ENCODE results near the gene CPNE1.

CPNE1 gene

DNA sequence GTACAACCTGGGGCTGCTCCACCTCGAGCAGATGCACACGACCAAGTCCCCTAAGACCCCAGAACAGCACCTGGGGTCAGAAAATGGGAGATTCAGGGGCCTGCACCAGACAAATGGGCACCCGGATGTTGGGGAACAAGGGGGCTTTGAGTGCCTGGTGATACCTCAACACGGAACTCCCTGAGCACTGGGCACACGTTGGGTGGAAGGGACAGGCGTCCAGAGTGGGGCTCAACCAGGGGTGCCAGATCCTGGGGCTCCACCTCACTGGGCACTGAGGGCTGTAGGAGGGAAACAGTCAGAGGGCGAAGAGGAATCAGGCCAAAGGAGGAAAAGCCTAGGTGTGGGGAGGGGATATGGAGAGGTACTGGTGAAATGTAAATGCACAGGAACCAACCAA lies 82.6 kb downstream of the CPNE1 start:
- Histone ChIP-seq H3K4me1 (ENCODE audit: control insufficient read depth, insufficient read depth, low read length, poor library complexity, severe bottlenecking) (peaks cover 2% of the 10 kb centered on the region), H3K4me3 (ENCODE audit: extremely low read depth, insufficient read depth, low read length, poor library complexity, severe bottlenecking) (no peak overlapping the region), H3K36me3 (ENCODE audit: control insufficient read depth, insufficient read depth, low read length) (no peaks in the 10 kb centered on the region), H3K27ac (ENCODE audit: low read depth, low read length, severe bottlenecking) (no peak overlapping the region), H3K9me3 (ENCODE audit: control insufficient read depth, low read length) (no peaks in the 10 kb centered on the region)
- WGBS, 2 experiments (ENCODE audit: insufficient coverage in 2 of 2), result 79 to 94% methylated on average over 7 of the region's 7 CpGs

GRCh38 chr20:35579196-35579595 lies 85.5 kb downstream of the CPNE1 start:
- Histone ChIP-seq H3K9me3 (ENCODE audit: control insufficient read depth, low read length) (no peaks in the 10 kb centered on the region), H3K36me3 (ENCODE audit: control insufficient read depth, insufficient read depth, low read length) (no peaks in the 10 kb centered on the region), H3K4me3 (ENCODE audit: extremely low read depth, insufficient read depth, low read length, poor library complexity, severe bottlenecking) (no peak overlapping the region), H3K27ac (ENCODE audit: low read depth, low read length, severe bottlenecking) (no peak overlapping the region), H3K4me1 (ENCODE audit: control insufficient read depth, insufficient read depth, low read length, poor library complexity, severe bottlenecking) (no peaks in the 10 kb centered on the region)
- WGBS, 2 experiments (ENCODE audit: insufficient coverage in 2 of 2), result 94% methylated on average over 3 to 5 of the region's 6 CpGs

- Histone ChIP-seq H3K36me3 (ENCODE audit: control insufficient read depth, insufficient read depth, low read length) (no peaks in the 10 kb centered on the region), H3K4me3 (ENCODE audit: extremely low read depth, insufficient read depth, low read length, poor library complexity, severe bottlenecking) (no peak overlapping the region), H3K4me1 (ENCODE audit: control insufficient read depth, insufficient read depth, low read length, poor library complexity, severe bottlenecking) (no peaks in the 10 kb centered on the region), H3K9me3 (ENCODE audit: control insufficient read depth, low read length) (no peaks in the 10 kb centered on the region), H3K27ac (ENCODE audit: low read depth, low read length, severe bottlenecking) (no peak overlapping the region)
- WGBS, 2 experiments (ENCODE audit: insufficient coverage in 2 of 2), result 84 to 96% methylated on average over 6 to 7 of the region's 8 CpGs
Measured at GRCh38 chr20:35578469-35578868, 86.2 kb downstream of the CPNE1 start.

- Histone ChIP-seq H3K4me1 (ENCODE audit: control insufficient read depth, insufficient read depth, low read length, poor library complexity, severe bottlenecking) (no peaks in the 10 kb centered on the region), H3K4me3 (ENCODE audit: extremely low read depth, insufficient read depth, low read length, poor library complexity, severe bottlenecking) (no peak overlapping the region), H3K9me3 (ENCODE audit: control insufficient read depth, low read length) (peaks cover 5% of the 10 kb centered on the region), H3K36me3 (ENCODE audit: control insufficient read depth, insufficient read depth, low read length) (no peaks in the 10 kb centered on the region), H3K27ac (ENCODE audit: low read depth, low read length, severe bottlenecking) (no peak overlapping the region)
- 73 to 80% methylated on average over 2 of the region's 3 CpGs for WGBS, 2 experiments (ENCODE audit: insufficient coverage in 2 of 2)
Measured at GRCh38 chr20:35576816-35577215, 87.9 kb downstream of the CPNE1 start.
